ENCODE data around the gene ALG8. TPM values are rescaled to one million over a fixed set of nuclear protein-coding genes. Genes with fewer than 3 reads are reported as not detected.

The ALG8 gene
- total RNA-seq: 28.9 and 39.3 TPM in 2 replicates

DNA sequence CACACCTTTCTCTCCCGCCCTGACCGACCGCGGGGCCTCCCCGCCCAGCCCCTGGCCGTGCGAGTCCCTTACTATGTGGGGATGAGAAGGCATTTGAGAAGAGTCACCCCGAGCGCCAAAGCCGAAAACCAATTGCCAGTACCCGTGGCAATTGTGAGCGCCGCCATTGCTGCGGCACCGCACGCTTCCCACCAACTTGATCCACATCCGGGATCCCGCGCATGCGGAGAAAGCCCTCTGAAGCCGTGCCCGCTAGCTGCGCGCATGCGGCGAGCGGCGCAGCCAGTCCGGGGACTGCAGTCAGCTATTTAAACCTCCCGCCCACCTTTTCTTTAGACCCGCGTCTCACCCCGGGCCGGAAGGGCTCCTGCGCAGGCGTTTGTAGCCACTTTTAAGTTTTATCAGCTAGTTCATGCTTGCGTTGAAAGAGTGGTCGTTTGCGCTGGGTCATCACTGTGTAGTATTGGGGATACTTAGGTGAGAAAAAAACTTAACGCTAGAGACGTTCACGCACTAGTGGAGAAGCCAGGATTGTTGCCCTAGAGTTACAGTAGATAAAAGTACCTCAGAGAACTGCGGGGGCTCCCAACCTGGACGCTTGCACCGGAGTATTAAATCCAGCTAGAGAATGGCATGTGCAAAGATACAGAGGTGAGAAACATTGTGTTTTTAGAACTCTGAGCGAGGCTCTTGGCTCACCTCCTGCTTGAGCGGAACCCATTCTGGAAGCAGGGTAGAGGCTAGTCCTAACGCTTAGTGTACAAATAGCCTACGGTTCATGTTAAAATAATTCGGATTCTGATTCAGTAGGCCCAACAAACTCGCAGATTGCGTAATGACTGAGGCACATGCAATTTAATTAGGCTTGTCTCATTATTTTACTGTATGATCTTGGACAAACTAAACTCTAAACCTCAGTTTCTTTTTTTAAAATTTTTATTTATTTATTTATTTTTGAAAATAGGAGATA is at the start of gene ALG8:
TSS of gene ALG8 (minus strand) at position 205 of the 970 bp plus-strand sequence. CDS start at position 167, 38 bp downstream.

DNA sequence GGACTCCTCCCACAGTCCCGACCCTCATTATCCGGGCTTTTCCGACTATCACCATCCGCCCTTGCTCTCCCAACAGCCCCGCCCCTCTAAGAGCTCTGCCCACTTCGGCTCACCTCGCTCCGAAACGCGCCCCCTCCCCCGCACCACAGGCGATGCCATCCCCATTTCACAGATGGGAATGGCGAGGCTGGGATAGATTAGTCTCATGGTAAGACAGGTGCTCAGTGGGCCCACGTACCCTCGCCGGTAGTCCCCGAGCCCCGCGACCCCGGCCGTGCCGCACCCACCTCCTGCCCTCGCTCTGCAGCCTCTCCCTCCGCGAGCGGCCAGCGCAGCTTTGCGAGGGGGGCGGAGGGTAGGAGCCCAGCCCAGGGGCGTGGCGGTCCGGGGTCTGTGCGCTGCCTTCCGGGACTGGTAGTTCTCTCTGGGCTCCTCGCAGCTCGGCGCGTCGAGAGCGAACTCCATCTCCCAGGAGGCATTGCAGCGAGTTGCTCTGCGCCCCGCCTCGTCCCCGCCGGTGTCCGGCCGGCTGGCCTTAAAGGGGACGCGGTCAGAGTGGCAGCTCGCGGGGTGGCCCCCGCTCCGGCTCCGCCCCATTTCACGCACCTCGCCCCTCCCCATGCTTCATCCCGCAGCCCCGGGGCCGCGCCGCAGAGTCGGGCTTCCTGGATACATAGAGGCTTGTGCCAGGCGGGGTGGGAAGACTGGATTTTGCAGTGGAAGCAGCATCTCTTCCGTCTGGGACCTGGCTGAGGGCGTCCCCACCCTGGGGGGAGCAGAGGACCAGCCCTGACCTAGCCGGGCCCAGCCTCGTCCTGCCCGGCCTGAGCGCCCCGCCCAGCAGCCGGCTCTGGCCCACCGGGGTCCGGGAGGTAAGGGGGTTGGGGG is 49.1 kb upstream of the ALG8 start, which contains the start of the genes KCTD21 and USP35:
TSS of gene KCTD21 (minus strand) at position 341 of the 888 bp plus-strand sequence. CDS start 14,072 bp downstream, outside the sequence.
TSS of gene USP35 (plus strand) at position 634 of the 888 bp plus-strand sequence. CDS start 7,327 bp downstream, outside the sequence.

DNA sequence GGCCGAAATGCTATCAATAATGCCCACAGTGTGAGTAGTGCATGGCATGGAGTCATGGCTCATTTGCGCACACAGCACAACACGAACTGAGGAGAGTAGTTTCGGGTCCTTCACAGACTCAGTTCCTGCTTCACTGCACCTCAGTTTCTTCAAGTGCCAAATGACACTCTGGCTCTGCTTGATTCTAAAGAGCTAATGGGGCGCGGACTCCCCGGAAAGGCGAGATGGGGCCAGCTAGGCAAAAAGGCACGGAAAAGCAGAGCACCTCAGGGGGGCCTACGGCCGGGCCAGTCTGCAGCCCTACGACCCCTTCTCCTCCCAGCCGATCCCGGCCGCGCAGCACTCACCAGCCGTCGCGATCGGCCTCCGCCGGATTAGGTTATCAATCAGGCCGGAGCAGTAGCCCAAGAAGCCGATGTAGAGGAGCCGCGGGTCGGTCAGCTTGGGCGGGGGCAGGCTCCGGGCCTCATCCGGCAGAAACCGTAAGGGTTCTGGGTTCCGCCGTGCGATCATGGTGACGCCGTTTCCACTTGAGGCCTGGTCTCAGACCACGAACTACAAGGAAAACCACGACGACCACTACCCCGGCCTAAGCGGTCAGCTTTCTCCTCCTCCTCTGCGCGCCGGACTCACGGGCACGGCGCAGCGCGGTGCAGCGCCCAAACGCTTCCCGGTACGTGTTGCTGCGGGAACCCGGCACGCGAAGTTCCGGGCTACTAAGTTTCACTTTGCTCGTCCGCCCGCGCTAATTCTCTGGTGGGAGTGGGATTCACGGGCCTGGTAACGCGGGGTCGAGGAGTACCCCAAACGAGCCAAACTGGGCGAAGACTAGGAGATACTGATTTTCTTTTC is 60.0 kb downstream of the ALG8 start, which contains the start of gene NDUFC2:
TSS of gene NDUFC2 (minus strand) at position 631 of the 852 bp plus-strand sequence. CDS start at position 513, 118 bp downstream.

GRCh38 chr11:78063440-78064181 is 75.8 kb downstream of the ALG8 start, which contains the start of gene THRSP:
Gene THRSP, plus strand, starts transcription at chr11:78063861. Its CDS starts 21 bp downstream, at chr11:78063882.

Other genes with a start within 250 kb of the ALG8 start
- 13.1 and 17.5 TPM in 2 replicates for gene INTS4, start 145.0 kb downstream of the ALG8 start, total RNA-seq
- 16.0 and 16.9 TPM in 2 replicates for gene KCTD14, start 116.3 kb downstream of the ALG8 start, total RNA-seq
- gene THRSP, start 75.8 kb downstream of the ALG8 start, total RNA-seq: not detected in 2 replicates
- 116 and 129 TPM in 2 replicates for gene NDUFC2, start 59.8 kb downstream of the ALG8 start, total RNA-seq
- 5.7 and 12.2 TPM in 2 replicates for gene KCTD21, start 49.0 kb upstream of the ALG8 start, total RNA-seq
- gene USP35, start 49.3 kb upstream of the ALG8 start, total RNA-seq: 4.1 and 6.6 TPM in 2 replicates